H1 (cell line): ENCODE measurements around the gene CYP27B1.

Experiments
- EP300 ChIP-seq, 2 experiments: IDR thresholded peaks; 1 replicate in 1 of 2; 2 replicates in 1 of 2; pipeline ENCODE4 v1.6.1; 2011 to 2012; ENCODE audit warnings: low read depth in 2 of 2, low read length in 2 of 2, mild to moderate bottlenecking in 2 of 2, borderline replicate concordance in 1 of 2, inconsistent platforms in 1 of 2, moderate library complexity in 1 of 2
- GABPA ChIP-seq: IDR thresholded peaks from 2 replicates; pipeline ENCODE4 v1.6.1; 2011; ENCODE audit warnings: mild to moderate bottlenecking, low read length, moderate library complexity, borderline replicate concordance; ENCODE audit not compliant: insufficient read depth
- SIN3A ChIP-seq, 2 experiments: IDR thresholded peaks in 1 of 2; conservative IDR thresholded peaks in 1 of 2; 2 replicates each; pipeline ENCODE4 v1.6.1; 2011 to 2012; ENCODE audit warnings: low read length in 2 of 2, improper control_type of control experiment in 1 of 2, low read depth in 1 of 2, mild to moderate bottlenecking in 1 of 2
- SIRT6 ChIP-seq: IDR thresholded peaks from one replicate; pipeline ENCODE4 v1.7.1; 2012; ENCODE audit warnings: low read length, inconsistent platforms
- TF ChIP-seq, protein P1 (sequence below): IDR thresholded peaks from 2 replicates; pipeline ENCODE4 v1.6.1; 2011; ENCODE audit warnings: low read depth, mild to moderate bottlenecking, low read length; ENCODE audit not compliant: insufficient read depth
- TF ChIP-seq, protein P2 (sequence below), 3 experiments: IDR thresholded peaks; 1 replicate in 2 of 3; 2 replicates in 1 of 3; pipeline versions ENCODE4 v1.5.1 to v1.6.1; 2011; ENCODE audit warnings: low read length in 3 of 3, mild to moderate bottlenecking in 3 of 3, inconsistent platforms in 2 of 3, low read depth in 1 of 3, moderate library complexity in 1 of 3; ENCODE audit not compliant: insufficient read depth in 1 of 3; ENCODE audit errors: control extremely low read depth in 1 of 3

DNA sequence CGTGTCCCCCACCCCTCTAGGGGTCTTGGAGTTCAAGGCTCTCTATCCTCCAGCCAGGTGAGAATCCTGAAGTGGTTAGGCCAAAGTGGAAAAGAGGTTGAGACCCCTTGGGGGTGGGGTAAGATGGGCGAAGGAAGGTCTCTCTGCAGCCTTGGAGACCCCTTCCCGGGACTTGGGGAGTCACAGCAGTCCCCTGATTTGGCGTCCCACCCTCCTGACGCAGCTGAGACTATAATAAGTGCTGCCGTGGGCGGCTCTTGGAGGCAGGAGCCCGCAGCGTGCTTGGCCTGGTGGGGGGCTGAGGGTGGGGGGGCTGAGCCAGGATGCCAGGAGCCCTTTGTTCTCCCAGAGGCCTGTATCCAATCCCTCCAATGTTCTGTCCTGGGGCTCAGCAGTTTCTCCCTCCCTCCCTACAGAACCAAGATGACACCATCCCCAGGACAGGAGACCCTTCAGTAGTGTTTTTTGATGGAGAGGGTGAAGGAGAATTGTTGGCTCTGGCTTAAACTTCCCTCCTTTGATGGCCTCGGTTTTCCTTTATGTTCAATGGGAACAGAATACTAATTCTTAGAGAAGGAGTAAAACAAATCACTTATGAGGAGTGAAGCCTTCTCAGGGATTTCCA is 26.9 kb downstream of the CYP27B1 start:
- TF ChIP-seq EP300 (IDR thresholded peaks at IDR 0.05; ENCODE audit: borderline replicate concordance in 1 of 2, low read depth in 2 of 2, low read length in 2 of 2) (no peak), SIN3A (conservative IDR thresholded peaks at IDR 0.05 in 1 of 2, IDR thresholded peaks at IDR 0.05 in 1 of 2; ENCODE audit: low read depth in 1 of 2, low read length in 2 of 2) (no peak), SIRT6 (no peak), GABPA (no peak)
- TF ChIP-seq, protein P1, sequence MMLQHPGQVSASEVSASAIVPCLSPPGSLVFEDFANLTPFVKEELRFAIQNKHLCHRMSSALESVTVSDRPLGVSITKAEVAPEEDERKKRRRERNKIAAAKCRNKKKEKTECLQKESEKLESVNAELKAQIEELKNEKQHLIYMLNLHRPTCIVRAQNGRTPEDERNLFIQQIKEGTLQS = no peak
- TF ChIP-seq, protein P2, sequence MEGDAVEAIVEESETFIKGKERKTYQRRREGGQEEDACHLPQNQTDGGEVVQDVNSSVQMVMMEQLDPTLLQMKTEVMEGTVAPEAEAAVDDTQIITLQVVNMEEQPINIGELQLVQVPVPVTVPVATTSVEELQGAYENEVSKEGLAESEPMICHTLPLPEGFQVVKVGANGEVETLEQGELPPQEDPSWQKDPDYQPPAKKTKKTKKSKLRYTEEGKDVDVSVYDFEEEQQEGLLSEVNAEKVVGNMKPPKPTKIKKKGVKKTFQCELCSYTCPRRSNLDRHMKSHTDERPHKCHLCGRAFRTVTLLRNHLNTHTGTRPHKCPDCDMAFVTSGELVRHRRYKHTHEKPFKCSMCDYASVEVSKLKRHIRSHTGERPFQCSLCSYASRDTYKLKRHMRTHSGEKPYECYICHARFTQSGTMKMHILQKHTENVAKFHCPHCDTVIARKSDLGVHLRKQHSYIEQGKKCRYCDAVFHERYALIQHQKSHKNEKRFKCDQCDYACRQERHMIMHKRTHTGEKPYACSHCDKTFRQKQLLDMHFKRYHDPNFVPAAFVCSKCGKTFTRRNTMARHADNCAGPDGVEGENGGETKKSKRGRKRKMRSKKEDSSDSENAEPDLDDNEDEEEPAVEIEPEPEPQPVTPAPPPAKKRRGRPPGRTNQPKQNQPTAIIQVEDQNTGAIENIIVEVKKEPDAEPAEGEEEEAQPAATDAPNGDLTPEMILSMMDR (IDR thresholded peaks at IDR 0.05; ENCODE audit: control extremely low read depth in 1 of 3, insufficient read depth in 1 of 3, low read depth in 1 of 3, low read length in 3 of 3) = no peak
